Natural killer cell (primary cell): ENCODE results near the gene DNAJB5. TPM values are rescaled to one million over a fixed set of nuclear protein-coding genes. Genes with fewer than 3 reads are reported as not detected.

Experiments used
- ATAC-seq, 3 donors: fragments of 150-1000 bp in 2 of 3; fragments of 200-7000 bp in 1 of 3; cut with Tn5 transposase; 1 replicate in 1 of 3; 2 replicates in 2 of 3; pipeline ENCODE4 v1.10.0; 2021; ENCODE audit warnings: mild to moderate bottlenecking in 2 of 3, moderate library complexity in 2 of 3
- DNase-seq, 2 donors: peaks; one replicate each; pipeline versions ENCODE4 v3.0.0 to v3.0.0-alpha.2; 2013 to 2021; ENCODE audit warnings: mixed read lengths in 1 of 2
- H3K27ac ChIP-seq: one replicate; pipeline ENCODE4 v1.5.1; 2013; ENCODE audit warnings: mild to moderate bottlenecking, low read length
- H3K27me3 ChIP-seq: one replicate; pipeline ENCODE4 v1.6.1; 2013; ENCODE audit warnings: low read length; ENCODE audit not compliant: control insufficient read depth, insufficient read depth
- H3K36me3 ChIP-seq: one replicate; pipeline ENCODE4 v1.6.1; 2013; ENCODE audit warnings: low read length; ENCODE audit not compliant: control insufficient read depth, insufficient read depth
- H3K4me1 ChIP-seq: one replicate; pipeline ENCODE4 v1.6.1; 2013; ENCODE audit warnings: low read length; ENCODE audit not compliant: control insufficient read depth, insufficient read depth
- H3K4me3 ChIP-seq: one replicate; pipeline ENCODE4 v1.5.1; 2013; ENCODE audit warnings: low read length
- H3K9me3 ChIP-seq: one replicate; pipeline ENCODE4 v1.6.1; 2013; ENCODE audit warnings: low read length; ENCODE audit not compliant: control insufficient read depth, insufficient read depth
- H3K27ac Mint-ChIP-seq, 2 donors: one replicate each; pipeline ENCODE4 v1.8.0; 2022; ENCODE audit warnings: mild to moderate bottlenecking in 2 of 2, mixed read lengths in 2 of 2, moderate library complexity in 1 of 2
- H3K27me3 Mint-ChIP-seq, 2 donors: one replicate each; pipeline ENCODE4 v1.8.0; 2022; ENCODE audit warnings: low read depth in 2 of 2, mixed read lengths in 2 of 2
- H3K36me3 Mint-ChIP-seq: one replicate; pipeline ENCODE4 v1.8.0; 2022; ENCODE audit warnings: mixed read lengths
- H3K4me1 Mint-ChIP-seq, 2 donors: one replicate each; pipeline ENCODE4 v1.8.0; 2022; ENCODE audit warnings: mixed read lengths in 2 of 2
- H3K4me3 Mint-ChIP-seq: one replicate; pipeline ENCODE4 v1.8.0; 2022; ENCODE audit warnings: mild to moderate bottlenecking, moderate library complexity, mixed read lengths
- H3K9me3 Mint-ChIP-seq, 2 donors: one replicate each; pipeline ENCODE4 v1.8.0; 2022; ENCODE audit warnings: mixed read lengths in 2 of 2
- WGBS: methylation state at CpG from one replicate; pipeline ENCODE4 v1.1.7; 2013; ENCODE audit warnings: missing lambda C conversion rate; ENCODE audit not compliant: insufficient coverage; 5-methylcytosine and 5-hydroxymethylcytosine counted together
- intact Hi-C: fragments of 100-400 bp; cut with micrococcal nuclease; formaldehyde crosslinking; loops from one replicate; pipeline ENCODE4 v1.14.2; 2022
- total RNA-seq, 4 donors: library from RNA; stranded (reverse); fragments of 120-200 nt in 1 of 4; gene quantifications; one replicate each; pipeline versions ENCODE4 v1.2.3 to v1.2.4, GENCODE V29; 2013 to 2022
- TF ChIP-seq, protein P1 (sequence below): fragments of 200-600 bp; IDR thresholded peaks from one replicate; pipeline ENCODE4 v1.8.0; 2022; ENCODE audit warnings: antibody characterized with exemption

The DNAJB5 gene
- total RNA-seq, 3 donors from 2014 or later (not counting 1 experiment from before 2014, with no cell fraction given): 1.1 to 2.4 (median 1.9) TPM

DNA sequence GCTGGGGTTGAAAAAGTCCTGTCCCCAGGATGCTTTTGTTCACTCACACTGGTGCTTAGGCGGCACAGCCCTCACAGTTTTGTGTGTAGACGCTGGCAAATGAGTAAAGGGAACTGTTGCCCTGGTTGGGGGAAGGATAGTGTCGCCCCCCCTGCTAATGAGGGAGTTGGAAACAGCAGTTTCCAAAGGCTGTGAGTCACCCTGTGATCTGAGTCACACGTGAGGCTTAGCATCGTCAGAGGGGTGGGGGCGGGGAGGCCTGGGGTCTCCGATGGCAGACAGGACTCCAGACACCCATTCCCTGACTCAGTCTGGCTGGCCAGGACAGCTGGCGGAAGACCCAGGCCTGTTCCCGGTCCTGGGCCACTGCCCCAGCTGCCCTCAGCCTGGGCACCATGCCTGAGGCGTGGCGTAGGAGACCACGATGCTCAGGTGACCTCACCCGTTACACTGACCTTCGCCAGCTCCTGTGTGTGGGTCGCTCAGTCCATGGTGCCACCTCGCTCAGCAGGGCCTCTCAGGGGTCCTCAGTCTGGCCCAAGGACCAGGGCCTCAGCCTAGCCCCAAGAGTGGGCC, 2.9 kb downstream of the DNAJB5 start:
- intact Hi-C loops: no loop called here
- Mint-ChIP-seq H3K27ac (no peak overlapping the region), H3K27me3 (peaks cover 0 to 2% of the 10 kb centered on the region in 2 donors), H3K9me3 (no peaks in the 10 kb centered on the region), H3K4me1 (peaks cover 23 to 24% of the 10 kb centered on the region in 2 donors), H3K36me3 (no peaks in the 10 kb centered on the region), H3K4me3 (no peak overlapping the region)
- no peak overlapping the region for H3K4me3 ChIP-seq
- DNase-seq: peak in 1 of 2 donors; percentile 17
- peaks cover 20% of the 10 kb centered on the region for H3K4me1 ChIP-seq
- TF ChIP-seq, protein P1, sequence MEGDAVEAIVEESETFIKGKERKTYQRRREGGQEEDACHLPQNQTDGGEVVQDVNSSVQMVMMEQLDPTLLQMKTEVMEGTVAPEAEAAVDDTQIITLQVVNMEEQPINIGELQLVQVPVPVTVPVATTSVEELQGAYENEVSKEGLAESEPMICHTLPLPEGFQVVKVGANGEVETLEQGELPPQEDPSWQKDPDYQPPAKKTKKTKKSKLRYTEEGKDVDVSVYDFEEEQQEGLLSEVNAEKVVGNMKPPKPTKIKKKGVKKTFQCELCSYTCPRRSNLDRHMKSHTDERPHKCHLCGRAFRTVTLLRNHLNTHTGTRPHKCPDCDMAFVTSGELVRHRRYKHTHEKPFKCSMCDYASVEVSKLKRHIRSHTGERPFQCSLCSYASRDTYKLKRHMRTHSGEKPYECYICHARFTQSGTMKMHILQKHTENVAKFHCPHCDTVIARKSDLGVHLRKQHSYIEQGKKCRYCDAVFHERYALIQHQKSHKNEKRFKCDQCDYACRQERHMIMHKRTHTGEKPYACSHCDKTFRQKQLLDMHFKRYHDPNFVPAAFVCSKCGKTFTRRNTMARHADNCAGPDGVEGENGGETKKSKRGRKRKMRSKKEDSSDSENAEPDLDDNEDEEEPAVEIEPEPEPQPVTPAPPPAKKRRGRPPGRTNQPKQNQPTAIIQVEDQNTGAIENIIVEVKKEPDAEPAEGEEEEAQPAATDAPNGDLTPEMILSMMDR: no peak
- no peaks in the 10 kb centered on the region for H3K9me3 ChIP-seq
- WGBS: 80% methylated on average over 16 of the region's 16 CpGs
- H3K36me3 ChIP-seq: no peaks in the 10 kb centered on the region
- H3K27ac ChIP-seq: no peak overlapping the region
- H3K27me3 ChIP-seq: no peaks in the 10 kb centered on the region
- no peak for ATAC-seq

DNA sequence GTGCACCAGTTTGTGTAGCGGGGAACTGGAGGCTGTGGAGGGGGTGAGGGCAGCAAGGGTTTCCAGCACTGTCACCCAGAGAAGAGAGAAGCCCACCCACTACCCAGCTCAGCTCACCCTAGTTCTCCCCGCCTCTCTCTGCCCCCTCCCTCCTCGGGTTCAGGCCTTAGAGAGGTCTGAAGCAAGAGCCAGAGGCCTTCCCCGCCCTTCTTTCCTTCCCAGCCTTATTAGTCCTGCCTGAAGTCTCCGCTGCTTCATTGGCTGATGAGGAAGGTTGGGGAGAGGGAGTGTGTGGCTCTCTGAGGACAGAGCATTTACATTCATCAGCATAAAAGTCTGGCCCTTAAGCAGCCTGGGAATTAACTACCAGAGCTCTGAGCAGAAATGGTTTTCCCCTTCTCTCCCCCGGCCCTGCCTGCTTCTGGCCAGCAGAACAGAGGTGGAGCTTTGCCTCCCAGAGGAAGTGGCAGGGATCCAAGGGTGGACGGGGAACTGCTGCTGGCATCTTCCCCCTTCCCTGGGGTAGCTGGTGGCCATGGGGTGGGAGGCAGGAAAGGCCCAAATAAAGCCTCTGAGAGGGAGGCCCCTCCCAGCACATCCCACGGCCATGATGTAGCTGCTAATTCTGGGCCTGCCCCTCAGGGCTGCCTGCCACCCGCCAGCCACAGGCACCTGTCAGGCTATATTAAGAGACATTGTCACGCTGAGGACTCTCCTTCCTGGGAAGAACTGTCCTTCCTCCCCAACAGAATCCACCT, 4.1 kb downstream of the DNAJB5 start:
- Mint-ChIP-seq H3K27me3 (peaks cover 0 to 2% of the 10 kb centered on the region in 2 donors), H3K9me3 (no peaks in the 10 kb centered on the region), H3K4me3 (no peak overlapping the region), H3K27ac (no peak overlapping the region), H3K4me1 (peaks cover 16 to 19% of the 10 kb centered on the region in 2 donors), H3K36me3 (no peaks in the 10 kb centered on the region)
- no peak for ATAC-seq
- Histone ChIP-seq H3K36me3 (no peaks in the 10 kb centered on the region), H3K4me3 (no peak overlapping the region), H3K9me3 (no peaks in the 10 kb centered on the region), H3K27me3 (no peaks in the 10 kb centered on the region), H3K4me1 (peaks cover 12% of the 10 kb centered on the region), H3K27ac (no peak overlapping the region)
- intact Hi-C loops: no loop called here
- WGBS: 72% methylated on average over 8 of the region's 10 CpGs
- TF ChIP-seq, protein P1: no peak
- no peak for DNase-seq

DNA sequence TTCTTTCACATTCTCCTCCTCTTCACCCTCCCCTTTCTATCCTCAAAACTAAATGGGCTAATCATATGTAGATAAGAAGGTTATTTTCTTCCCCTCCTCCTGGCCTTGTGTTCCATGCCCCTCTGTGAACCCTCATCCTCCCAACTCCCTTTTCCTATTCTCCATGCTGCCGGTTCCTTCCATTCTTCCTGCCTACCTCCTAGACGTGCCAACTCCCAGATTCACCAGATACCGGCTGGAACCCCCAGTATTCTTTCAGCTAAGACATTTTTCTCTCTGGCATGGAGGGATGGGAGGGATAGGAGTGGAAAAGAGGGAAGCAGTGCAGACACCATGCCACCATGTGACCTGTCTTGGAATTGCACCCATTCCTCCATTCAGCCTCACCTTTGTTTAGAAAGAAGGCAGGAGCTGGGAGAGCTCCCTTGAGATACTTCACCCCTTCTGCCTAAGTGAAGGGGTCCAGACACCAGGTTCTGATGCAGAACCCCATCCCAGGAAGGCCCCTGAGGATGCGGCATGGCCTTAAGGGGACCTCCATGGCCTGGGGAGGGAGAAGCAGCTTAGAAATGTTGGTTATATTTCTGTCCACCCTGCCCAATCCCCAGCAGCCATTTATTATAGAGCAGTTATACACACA, 4.8 kb downstream of the DNAJB5 start:
- H3K27me3 Mint-ChIP-seq: peaks cover 0 to 1% of the 10 kb centered on the region in 2 donors
- peak in 1 of 2 donors; percentile 18 for DNase-seq
- no peaks in the 10 kb centered on the region for H3K36me3 Mint-ChIP-seq
- ATAC-seq: no peak
- H3K4me1 Mint-ChIP-seq: peaks cover 9 to 13% of the 10 kb centered on the region in 2 donors
- H3K9me3 Mint-ChIP-seq: no peaks in the 10 kb centered on the region
- WGBS: 76% methylated on average over 3 of the region's 4 CpGs
- intact Hi-C loops: no loop called here
- Histone ChIP-seq H3K27ac (no peak overlapping the region), H3K4me3 (no peak overlapping the region), H3K27me3 (no peaks in the 10 kb centered on the region), H3K36me3 (no peaks in the 10 kb centered on the region), H3K9me3 (no peaks in the 10 kb centered on the region), H3K4me1 (peaks cover 9% of the 10 kb centered on the region)
- no peak overlapping the region for H3K4me3 Mint-ChIP-seq
- TF ChIP-seq, protein P1: no peak
- no peak overlapping the region for H3K27ac Mint-ChIP-seq
